ENCODE measurements around the gene LPGAT1. TPM values are rescaled to one million over a fixed set of nuclear protein-coding genes. Genes with fewer than 3 reads are reported as not detected.

The LPGAT1 gene
- total RNA-seq, 2 donors from 2014 or later = 24.4 to 50.1 TPM

- TF ChIP-seq CTCF (IDR thresholded peaks at IDR 0.05) = no peak
- no peak for TF ChIP-seq POLR2A (IDR thresholded peaks at IDR 0.05)
- intact Hi-C loops (cut with DNase I) = no loop called here
- WGBS, 2 donors = 68 to 73% methylated on average over 4 of the region's 4 CpGs
Measured at GRCh38 chr1:211742889-211743529, 87.6 kb downstream of the LPGAT1 start.

GRCh38 chr1:211742272-211742671 is 88.3 kb downstream of the LPGAT1 start:
- DNase-seq (no peak), ATAC-seq (no peak)
- no peaks in the 10 kb centered on the region for H3K4me1 ChIP-seq
- no peak overlapping the region for H3K27ac ChIP-seq
- no peaks in the 10 kb centered on the region for H3K9me3 ChIP-seq
- H3K36me3 ChIP-seq (replicated peaks in 1 of 2; ENCODE audit: insufficient read depth in 1 of 2, low read depth in 2 of 2) = peaks cover 0 to 3% of the 10 kb centered on the region in 2 donors
- intact Hi-C loops (cut with DNase I) = no loop called here
- 84 to 86% methylated on average over 1 of the region's 1 CpG for WGBS, 2 donors
- no peaks in the 10 kb centered on the region for H3K27me3 ChIP-seq
- no peak overlapping the region for H3K4me3 ChIP-seq
- TF ChIP-seq POLR2A (IDR thresholded peaks at IDR 0.05) (no peak), CTCF (IDR thresholded peaks at IDR 0.05) (no peak)

More at GRCh38 chr1:211742889-211743529, 87.6 kb downstream of the LPGAT1 start:
- H3K27me3 ChIP-seq = no peaks in the 10 kb centered on the region
- H3K4me3 ChIP-seq = no peak overlapping the region
- ATAC-seq (no peak), DNase-seq (no peak)
- no peaks in the 10 kb centered on the region for H3K9me3 ChIP-seq
- peaks cover 0 to 7% of the 10 kb centered on the region in 2 donors for H3K36me3 ChIP-seq (replicated peaks in 1 of 2; ENCODE audit: insufficient read depth in 1 of 2, low read depth in 2 of 2)
- H3K4me1 ChIP-seq = no peaks in the 10 kb centered on the region
- H3K27ac ChIP-seq = no peak overlapping the region

DNA sequence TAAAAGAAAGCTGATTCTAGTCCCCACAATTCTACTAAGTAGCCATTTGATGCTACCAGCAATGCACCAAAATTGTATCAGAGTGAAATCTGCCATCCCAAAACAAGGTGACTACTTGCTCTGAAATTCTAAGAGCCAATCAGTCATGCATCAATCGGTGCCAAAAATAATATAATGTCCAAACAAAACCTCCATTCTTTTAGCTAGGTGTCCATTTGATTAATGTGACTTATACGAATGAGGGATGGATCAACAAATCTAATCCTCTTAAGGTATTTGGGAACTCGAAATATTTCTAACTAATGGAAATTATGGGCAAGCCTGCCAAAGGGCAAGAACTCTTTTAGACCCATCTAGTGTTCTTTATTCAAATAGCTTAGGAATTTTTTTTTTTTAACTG is 88.8 kb downstream of the LPGAT1 start:
- Histone ChIP-seq H3K36me3 (replicated peaks in 1 of 2; ENCODE audit: insufficient read depth in 1 of 2, low read depth in 2 of 2) (no peaks in the 10 kb centered on the region), H3K4me3 (no peak overlapping the region), H3K4me1 (no peaks in the 10 kb centered on the region), H3K27me3 (no peaks in the 10 kb centered on the region), H3K9me3 (no peaks in the 10 kb centered on the region), H3K27ac (no peak overlapping the region)
- DNase-seq = no peak
- 27 to 31% methylated on average over 3 of the region's 3 CpGs for whole genome bisulfite sequencing, 2 donors
- intact Hi-C loops (cut with DNase I) = no loop called here
- TF ChIP-seq POLR2A (IDR thresholded peaks at IDR 0.05) (no peak), CTCF (IDR thresholded peaks at IDR 0.05) (no peak)
- ATAC-seq = no peak

- no peaks in the 10 kb centered on the region for H3K27me3 ChIP-seq
- peak in 1 of 4 donors; percentile 30 for DNase-seq
- ATAC-seq = no peak
- H3K9me3 ChIP-seq = no peaks in the 10 kb centered on the region
- H3K27ac ChIP-seq = no peak overlapping the region
- H3K4me1 ChIP-seq = peaks cover 2% of the 10 kb centered on the region
- intact Hi-C loops (cut with DNase I) = no loop called here
- WGBS, 2 donors = 48% methylated on average over 9 of the region's 9 CpGs
- no peaks in the 10 kb centered on the region for H3K36me3 ChIP-seq (replicated peaks in 1 of 2; ENCODE audit: insufficient read depth in 1 of 2, low read depth in 2 of 2)
- H3K4me3 ChIP-seq = no peak overlapping the region
- TF ChIP-seq CTCF (IDR thresholded peaks at IDR 0.05) = peak in 1 of 7 experiments; percentile 7
- TF ChIP-seq POLR2A (IDR thresholded peaks at IDR 0.05) = no peak
Measured at GRCh38 chr1:211741116-211741515, 89.4 kb downstream of the LPGAT1 start.

All from body of pancreas (tissue), 4 donors.